AG20443 (cell line): ENCODE measurements around the gene KCTD7.
A peak's percentile ranks its signal among the peaks of the same experiment; 100 is the strongest.
"Not testable (repeated sequence)": the region's sequence is repeated elsewhere in the genome, so short reads cannot be mapped to it uniquely, and the experiment has no call there.

Experiments
- DNase-seq: peaks from one replicate; pipeline ENCODE4 v3.0.0; 2012; ENCODE audit warnings: low spot score, mixed read lengths

The KCTD7 gene

DNA sequence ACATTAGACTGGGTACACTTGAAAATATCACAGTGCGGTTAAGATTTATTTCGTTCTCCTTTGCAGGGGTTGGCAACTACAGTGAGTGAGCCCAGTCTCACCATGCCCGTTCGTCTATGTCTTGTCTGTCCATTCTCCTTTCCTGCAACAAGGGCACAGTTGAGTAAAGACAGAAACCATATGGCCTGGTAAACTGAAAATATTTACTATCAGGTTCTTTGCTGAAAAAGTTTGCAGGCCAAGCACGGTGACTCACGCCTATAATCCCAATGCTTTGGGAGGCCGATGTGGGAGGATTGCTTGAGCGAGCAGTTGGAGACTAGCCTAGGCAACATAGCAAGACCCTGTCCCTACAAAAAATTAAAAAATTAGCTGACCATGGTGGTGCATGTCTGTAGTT lies 11.4 kb upstream of the KCTD7 start:
- no peak for DNase-seq

DNA sequence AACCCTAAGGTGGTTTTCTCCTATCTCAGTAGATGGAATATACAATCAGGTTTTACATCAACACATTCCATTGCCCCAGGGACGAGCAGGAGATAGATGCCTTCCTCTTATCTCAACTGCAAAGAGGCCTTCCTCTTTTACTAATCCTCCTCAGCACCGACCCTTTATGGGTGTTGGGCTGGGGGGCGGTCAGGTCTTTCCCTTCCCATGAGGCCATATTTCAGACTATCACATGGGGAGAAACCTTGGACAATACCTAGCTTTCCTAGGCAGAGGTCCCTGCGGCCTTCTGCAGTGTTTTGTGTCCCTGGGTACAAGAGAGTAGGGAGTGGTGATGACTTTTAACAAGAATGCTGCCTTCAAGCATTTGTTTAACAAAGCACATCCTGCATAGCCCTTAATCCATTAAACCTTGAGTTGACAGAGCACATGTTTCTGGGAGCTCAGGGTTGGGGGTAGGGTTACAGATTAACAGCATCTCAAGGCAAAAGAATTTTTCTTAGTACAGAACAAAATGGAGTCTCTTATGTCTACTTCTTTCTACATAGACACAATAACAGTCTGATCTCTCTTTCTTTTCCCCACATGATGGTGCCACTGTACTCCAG lies 9.2 kb upstream of the KCTD7 start:
- not testable (repeated sequence) for DNase-seq

DNA sequence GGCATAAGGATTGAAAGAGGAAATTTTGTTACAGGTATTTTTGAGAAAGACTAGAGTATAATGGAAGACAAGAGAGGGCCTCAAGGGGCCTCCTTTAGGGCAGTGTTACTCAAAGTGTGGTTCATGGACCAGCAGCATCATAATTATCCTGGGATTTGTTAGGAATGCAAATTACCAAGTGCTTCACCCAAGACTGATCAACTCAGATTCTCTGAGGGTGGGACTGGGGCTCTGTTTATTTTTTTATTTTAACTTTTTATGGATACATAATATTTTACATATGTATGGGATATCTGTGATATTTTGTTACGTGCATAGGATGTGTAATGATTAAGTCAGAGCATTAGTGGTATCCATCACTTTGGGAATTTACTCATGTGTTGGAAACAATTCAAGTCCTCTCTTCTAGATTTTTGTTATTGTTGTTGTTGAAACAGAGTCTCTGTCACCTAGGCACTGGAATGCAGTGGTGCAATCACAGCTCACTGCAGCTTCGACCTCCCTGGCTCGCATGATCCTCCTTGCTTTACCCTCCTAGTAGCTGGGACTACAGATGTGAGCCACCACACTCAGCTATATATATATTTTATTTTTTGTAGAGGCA lies 2.2 kb upstream of the KCTD7 start:
- peak; percentile 24 for DNase-seq

DNA sequence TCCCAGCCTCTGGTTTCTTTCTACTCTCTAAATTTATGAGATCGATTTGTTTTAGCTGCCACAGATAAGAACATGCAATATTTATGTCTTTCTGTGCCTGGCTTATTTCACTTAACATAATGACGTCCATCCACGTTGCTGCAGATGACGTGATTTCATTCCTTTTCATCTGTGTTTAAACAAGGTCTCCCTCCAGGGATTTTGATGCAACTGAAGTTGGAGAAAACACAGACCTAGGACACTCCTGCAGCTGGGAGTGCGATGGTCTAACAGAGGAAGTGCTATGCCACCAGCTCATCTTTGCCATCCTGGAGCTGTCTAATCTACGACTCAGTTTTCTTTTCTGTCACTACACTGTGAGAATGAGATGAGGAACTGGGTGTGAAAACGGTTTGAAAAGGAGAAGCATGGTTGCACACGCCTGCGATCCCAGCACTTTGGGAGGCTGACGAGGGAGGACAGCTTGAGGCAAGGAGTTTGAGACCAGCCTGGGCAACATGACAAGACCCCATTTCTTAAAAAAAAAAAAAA lies 1.5 kb upstream of the KCTD7 start:
- no peak for DNase-seq

DNA sequence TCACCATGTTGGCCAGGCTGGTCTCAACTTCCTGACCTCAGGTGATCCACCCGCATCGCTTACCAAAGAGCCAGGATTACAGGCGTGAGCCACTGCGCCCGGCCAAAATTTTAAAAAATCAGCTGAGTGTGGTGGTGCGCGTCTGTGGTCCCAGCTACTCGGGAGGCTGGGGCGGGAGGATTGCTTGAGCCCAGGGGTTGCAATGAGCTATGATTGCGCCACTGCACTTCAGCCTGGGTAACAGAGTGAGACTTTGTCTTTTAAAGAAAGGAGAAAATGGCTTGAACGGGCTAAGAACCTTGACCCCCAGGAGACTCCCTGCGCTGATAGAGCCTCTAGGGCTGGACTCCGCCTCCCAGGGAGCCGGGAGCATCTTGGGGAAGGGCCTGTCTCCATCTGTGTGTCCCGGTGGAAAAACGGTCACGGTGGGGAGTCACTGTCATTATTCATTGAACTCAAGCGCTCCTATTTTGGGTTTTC lies 760 bp upstream of the KCTD7 start:
- no peak for DNase-seq

DNA sequence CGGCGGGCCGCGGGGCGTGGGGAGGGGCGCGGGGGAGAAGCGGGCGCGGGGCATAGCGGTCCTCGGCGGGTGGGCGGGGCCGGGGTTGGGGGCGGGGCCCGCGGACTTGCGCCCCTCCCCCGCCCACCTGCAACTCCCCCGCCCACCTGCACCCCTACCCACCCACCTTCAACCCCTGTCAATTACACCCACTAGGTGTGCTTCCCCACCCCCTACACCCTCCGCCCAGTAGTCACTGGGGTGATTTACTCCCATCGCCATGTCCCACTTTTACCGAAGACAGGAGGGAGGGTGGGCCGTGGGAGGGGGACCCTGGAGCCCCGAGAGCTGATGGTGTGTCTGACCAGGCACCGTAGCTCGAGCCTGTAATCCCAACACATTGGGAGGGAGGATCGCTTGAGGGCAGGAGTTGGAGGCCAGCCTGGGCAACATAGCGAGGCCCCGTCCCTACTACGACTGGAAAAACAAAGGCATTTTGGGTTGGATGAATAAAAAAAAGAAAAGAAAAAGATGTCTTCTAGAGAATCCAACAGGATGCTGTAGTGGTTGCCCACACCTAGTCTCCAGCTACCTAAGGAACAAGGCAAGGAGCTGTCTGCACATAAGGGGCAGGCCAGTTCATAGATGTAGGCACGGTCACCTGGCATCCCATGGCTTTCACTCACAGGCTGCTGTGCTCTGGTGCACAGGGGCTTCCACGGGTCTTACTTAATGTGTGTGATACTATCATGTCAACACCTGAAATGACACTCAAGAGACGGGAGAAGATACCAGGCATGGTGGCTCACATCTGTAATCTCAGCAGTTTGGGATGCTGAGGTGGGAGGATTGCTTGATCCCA lies 761 bp downstream of the KCTD7 start:
- no peak for DNase-seq

DNA sequence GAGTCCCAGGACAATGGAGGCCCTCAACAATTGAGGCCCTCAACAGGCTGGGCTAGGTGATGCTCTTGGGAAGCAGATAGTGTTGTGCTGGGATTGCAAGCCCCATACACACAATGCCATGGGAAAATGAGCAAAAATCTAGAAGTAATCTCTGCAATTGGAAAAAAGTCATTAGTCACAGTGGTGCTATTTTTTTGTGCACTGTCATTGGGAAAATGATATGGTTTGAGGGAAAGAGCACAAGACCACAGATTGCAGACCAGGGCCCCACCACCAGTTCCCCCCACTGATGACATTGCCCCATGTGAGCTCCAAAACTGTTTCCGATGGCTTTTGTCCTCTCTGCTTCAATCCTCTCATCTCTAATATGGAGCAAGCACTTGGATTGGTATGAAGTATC lies 1.9 kb downstream of the KCTD7 start:
- DNase-seq, result no peak

DNA sequence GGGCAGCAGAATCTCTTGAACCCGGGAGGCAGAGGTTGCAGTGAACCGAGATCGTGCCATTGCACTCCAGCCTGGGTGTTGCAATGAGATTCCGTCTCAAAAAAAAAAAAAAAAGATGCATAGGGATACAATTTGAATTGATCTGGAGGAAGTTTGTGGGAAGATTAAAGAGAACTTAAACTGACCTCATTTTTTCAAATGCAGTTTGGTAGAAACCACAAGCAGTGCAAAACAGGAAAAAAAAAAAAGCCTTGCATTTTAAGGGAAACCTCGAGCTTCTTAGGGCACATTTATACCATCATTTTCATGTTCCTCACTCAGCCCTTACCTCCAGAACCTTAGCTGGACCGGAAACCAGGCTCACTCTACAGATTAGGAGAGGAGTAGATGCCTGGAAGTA lies 2.8 kb downstream of the KCTD7 start:
- DNase-seq, result no peak

DNA sequence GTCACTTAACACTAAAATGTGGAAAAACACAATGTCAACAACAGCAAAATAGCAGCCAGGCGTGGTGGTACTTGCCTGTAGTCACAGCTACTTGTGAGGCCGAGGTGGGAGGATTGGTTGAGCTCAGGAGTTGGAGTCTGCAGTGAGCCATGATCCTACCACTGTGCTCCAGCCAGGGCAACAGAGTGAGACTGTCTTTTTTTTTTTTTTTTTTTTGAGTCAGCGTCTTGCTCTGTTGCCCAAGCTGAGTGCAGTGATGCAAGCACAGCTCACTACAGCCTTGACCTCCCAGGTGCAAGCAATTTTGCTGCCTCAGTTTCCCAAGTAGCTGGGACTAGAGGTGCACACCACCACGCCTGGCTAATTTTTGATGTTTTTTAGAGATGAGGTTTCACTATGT lies 6.1 kb downstream of the KCTD7 start:
- no peak for DNase-seq

DNA sequence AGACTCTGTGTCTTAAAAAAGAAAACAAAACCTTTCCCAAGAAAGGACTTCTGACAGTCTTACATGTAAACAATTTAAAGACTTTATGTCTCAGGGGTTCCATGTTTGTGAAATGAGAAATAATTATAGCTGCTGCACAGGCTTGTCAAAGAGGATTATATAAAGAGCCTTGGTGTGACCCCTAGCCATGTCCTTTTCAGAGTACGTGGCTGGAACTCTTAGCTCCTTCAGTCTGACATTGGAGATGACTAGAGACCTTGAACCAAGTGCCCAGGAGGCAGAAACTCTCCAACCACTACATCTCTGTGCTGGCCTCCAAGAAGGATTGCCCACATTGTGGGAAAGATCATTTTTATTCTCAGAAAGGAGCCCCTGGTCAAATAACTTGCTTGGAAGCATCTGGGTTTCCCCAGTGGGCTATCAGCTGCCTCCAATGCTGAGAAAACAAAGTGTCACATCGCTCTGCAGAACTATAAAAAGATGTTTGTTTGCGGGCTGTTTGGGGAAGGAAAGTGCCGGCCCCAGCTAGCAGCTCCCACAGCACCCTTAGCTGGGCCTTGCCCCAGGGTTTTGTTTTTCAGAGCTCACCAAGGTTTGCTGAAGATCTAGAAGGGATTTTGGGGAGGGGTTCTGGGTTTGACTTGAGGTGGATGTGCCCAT lies 6.8 kb downstream of the KCTD7 start:
- DNase-seq, result not testable (repeated sequence)

DNA sequence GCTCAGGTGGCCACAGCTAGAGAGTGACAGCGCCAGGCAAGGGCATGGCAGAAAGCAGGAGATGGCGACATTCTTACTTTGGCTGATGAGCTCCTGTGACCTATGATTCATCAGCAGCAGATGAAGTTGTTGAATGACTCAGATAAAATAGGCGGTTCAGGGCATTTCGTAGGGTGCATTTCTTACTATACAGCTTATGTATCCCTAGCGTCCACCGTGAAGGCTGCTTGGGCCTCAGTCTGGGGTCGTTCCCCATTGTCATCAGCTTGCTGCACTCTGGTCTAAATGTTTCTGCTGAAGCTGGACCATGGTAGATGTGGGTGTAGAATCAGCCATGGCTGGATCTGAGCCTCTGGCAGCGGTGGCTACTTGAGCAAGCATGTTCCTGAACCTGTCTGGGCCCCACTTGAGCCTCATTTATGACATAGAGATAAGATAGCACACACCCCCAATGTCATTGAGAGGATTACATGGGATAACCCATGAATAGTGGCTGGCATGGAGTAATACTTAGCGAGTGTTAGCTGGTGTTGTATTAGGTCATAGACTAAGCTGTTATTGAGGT lies 7.4 kb downstream of the KCTD7 start:
- peak; percentile 34 for DNase-seq

DNA sequence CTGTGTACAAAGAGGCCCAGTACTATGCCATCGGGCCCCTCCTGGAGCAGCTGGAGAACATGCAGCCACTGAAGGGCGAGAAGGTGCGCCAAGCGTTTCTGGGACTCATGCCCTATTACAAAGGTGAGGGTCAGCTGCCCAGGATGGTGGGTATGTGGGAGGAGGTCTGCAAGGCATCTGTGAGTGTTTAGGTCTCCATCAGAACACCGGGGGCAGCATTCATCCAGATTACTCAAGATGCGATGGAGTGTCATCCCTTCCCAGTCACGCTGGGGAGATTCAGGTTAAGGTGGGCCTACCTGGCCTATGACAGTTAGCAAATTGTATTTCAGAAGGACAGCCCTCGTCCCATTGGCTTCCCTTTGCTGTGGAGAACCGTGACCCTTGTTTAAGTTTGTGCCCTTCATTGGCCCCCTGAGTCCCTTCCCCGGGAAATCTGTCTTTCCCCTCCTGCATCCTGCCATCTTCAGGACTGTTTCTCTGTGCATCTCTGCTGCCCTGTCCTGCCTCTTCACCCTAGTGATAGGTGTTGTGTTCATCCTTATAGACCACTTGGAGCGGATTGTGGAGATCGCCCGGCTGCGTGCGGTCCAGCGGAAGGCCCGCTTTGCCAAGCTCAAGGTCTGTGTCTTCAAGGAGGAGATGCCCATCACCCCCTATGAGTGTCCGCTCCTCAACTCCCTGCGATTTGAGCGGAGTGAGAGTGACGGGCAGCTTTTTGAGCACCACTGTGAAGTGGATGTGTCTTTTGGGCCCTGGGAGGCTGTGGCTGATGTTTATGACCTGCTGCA lies 9.8 kb downstream of the KCTD7 start:
- DNase-seq, result no peak

DNA sequence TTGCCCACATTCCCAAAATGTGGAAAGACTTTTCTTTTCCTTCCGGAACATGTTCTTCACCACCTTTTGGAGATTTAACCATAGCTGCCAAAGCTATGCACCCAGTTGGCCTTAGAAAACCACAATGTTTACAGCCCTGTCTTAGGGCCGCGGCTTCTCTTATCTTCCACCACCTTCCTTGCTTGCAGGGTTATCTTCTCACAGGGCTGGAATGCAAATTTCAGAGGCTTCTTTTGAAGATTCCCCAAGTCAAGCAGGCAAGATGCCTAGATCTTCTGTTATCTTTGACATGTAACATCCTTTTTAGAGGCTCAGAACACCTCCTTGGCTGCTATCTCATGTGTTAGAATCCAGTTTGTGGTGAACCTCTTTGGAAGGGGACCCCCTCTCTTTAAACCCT lies 11.1 kb downstream of the KCTD7 start:
- no peak for DNase-seq

DNA sequence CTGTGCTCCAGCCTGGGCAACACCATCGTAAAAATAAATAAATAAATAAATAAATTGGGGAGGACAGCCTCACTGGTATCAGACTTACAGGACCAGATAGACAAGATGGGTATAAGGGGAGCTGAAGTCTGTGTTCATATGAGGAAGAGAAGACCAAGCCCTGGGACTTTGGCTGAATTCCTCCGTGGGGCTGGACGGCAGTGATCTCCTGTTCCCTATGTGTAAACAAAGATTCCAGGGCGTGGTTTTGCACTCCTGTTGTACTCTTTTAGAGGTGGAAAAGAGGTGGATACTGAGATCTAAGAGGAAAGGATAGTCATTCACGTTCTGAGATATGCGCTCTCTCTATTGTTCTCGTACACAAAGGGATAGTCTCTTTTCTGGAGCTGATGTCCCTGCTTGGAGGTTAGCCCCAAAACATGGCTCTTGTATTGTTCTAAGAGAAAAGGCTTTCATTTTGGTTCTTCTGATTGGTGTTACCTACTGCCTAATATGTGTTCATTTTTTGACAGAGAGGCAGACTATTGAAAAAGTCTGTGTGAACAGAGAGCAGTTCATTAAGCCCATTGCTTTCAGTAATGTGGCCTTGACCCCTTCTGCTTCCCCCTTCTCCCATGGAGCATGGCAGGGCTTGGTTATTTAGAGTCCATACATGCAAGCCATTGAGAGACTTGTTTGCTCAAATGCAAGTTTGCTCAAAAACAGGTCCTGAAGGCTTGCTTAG lies 12.3 kb downstream of the KCTD7 start:
- no peak for DNase-seq

DNA sequence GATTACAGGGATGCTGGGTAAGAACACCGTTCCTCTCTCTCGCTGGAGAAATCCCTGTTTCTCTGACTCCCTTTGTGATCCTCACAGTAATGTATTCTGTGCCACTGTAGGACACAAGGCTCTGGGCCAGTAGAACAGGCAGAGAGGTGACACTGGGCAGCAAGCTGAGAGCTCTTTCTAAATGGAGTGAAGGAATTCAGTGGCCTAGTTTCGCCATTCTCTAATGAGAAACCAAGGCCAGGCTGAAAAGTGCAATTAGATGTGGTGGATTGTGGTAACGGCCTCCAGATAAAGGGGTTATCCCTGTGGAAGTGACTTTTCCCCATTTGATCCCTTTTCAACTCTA lies 12.8 kb downstream of the KCTD7 start:
- DNase-seq, result no peak

DNA sequence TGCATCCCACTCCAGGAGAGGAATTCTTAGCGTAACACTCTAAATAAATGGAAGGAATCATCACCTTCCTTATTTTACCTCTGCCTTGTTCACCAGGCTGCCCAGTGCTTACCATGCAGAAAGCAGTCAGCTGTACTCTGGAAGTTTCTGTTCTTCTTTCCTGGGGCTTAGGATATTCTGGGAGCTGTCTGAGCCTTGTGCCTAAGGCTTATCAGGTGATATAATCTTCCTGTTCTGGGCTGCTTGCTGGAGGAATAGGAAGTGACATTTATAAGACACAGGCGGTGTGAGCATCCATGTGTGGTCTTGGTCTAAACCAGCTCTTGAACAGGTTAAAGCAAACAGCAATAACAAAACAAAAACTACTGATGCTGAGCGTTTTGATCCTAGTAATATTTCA lies 13.5 kb downstream of the KCTD7 start:
- no peak for DNase-seq

DNA sequence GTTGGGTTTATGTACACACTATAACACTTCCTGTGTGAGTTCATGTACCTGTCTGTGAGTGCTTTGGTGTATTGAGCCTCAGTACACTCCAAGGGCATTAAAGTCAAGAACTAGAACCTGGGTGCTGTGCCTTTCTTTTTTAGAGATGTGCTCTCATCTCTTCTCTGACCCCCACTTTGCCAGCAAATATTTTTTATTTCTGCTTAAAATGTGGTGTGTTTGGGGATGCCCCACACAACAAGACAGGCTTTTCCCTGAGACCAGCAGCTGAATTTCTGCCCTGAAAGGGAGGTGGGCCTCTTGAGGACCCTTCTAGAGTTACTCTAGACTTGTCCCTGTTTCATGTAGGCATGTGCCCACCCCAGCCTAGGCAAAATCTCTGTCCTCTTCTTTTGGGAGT lies 14.3 kb downstream of the KCTD7 start:
- DNase-seq, result no peak

DNA sequence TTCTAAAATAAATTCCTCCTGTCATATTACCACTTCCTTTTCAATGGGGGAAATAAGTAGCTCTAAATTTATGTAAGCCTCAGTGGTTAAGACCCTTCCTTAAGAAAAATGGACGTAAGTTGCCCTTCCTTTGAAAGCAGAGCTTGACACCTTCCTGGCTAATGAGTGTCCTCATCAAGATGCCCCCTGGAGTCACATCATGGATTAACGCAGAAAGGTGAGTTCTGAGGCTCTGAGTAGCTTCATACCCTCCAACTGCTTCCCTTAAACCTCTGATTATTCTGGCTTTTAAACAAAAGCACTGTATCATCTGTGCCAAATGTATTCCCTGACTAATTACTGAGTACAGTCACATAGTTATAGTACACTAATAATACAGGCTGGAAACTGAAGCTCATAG lies 14.7 kb downstream of the KCTD7 start:
- DNase-seq, result no peak

DNA sequence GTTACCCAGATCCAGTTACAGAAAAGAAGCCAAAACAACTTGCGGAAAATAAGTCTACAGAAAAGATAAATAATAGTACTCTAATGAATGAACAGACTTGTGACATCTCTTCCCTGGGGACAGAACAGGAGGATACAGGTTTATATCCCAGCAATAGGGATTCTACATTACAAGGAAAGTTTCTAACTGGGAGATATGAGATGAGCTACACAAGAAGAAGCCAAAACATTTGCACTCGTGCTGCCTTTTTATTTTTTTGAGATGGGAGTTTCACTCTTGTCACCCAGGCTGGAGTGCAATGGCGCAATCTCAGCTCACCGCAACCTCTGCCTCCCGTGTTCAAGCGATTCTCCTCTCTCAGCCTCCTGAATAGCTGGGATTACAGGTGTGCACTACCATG lies 22.3 kb downstream of the KCTD7 start:
- not testable (repeated sequence) for DNase-seq

DNA sequence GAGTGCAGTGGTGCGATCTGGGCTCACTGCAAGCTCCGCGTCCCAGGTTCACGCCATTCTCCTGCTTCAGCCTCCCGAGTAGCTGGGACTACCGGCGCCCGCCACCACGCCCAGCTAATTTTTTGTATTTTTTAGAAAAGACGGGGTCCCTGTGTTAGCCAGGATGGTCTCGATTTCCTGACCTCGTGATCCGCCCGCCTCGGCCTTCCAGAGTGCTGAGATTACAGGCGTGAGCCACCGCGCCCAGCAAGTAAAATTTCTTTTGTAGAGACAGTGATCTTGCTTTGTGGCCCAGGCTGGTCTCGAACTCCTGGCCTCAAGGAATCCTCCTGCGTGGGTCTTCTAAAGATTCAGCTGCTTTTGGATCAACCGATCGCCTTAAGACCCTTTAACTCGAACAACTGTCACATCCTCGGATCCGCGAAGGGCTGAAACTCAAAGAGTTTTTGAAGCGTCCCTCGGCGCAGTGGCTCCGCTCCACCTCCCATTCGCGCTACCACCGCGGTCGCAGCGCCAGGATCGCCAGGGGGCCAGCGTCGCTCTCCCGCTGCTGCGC lies 25.1 kb downstream of the KCTD7 start:
- not testable (repeated sequence) for DNase-seq
